CD4-positive, alpha-beta T cell treated with Interleukin-12 subunit alpha and Interleukin-12 subunit beta, for 1 hour (primary cell): ENCODE results near the gene LARGE2.

ENCODE experiments used
- DNase-seq: peaks from one replicate; pipeline ENCODE4 v3.0.0-alpha.2; 2020

Gene LARGE2

GRCh38 chr11:45922425-45923082, at the start of gene LARGE2:
TSS of gene LARGE2 (plus strand) at chr11:45922656. CDS start at chr11:45922883, 227 bp downstream.
- peak; percentile 46 for DNase-seq

- no peak for DNase-seq
Observed at GRCh38 chr11:45876401-45876800, 46.1 kb upstream of the LARGE2 start.

- DNase-seq, result no peak
Observed at GRCh38 chr11:45877221-45877620, 45.2 kb upstream of the LARGE2 start.

DNA sequence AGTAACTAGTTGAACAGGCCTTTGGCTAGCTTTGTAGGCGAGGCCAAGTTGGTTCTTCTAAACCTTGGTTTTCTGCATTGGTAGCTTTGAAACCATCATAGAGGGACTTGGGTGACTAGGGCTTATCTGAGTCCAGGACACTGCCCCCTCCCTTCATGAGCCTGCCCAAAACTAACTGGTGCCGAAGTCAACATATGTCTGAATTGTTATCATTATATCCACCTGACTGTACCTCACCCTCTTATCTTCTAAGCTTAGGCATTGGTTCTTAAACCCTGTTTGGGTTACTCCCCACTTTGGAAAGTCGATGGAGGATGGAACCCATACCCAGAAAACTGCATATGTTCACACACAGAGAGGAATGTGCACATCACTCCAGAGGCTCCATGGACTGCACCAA, 44.6 kb upstream of the LARGE2 start:
- DNase-seq, result no peak

GRCh38 chr11:45879803-45880686, 42.4 kb upstream of the LARGE2 start:
- no peak for DNase-seq

GRCh38 chr11:45880772-45881570, 41.5 kb upstream of the LARGE2 start:
- no peak for DNase-seq

DNA sequence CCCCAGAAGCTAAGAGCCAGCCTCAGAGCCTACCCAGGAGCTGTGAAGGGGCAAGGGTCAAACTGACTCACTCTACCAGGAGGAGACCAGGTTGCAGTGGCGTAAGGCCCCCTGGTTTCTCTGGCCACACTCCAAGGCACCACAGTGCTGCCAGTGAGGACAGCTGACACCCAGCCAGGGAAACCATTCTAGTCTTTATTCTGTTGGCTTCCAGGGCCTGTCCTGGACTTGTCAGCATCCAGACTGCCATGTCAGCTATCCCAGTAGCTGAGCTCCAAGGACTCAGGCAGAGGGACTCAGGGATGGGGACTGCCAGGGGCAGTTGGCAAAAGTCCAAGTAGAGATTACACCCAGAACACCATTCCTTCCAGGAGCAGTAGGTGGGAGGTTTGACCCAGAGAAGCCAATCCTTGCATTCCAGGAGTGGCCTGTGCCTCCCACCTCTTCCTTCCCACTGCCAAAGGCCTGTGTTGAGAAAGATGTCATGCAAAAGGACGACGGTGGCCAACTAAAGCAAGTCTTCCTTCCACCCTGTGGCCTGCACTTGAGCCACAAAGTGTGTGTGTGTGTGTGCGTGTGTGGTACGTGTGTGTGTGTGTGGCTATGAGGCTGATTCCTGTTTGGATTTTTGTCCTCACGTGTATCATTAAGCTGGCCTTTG, 40.6 kb upstream of the LARGE2 start:
- no peak for DNase-seq

- no peak for DNase-seq
Observed at GRCh38 chr11:45884596-45885185, 37.8 kb upstream of the LARGE2 start.

GRCh38 chr11:45885274-45885920, 37.1 kb upstream of the LARGE2 start, which contains the start of gene MAPK8IP1:
TSS of gene MAPK8IP1 (plus strand) at chr11:45885651. CDS start at chr11:45885821, 170 bp downstream.
- peak; percentile 71 for DNase-seq

- no peak for DNase-seq
Observed at GRCh38 chr11:45885921-45886721, 36.3 kb upstream of the LARGE2 start.

- DNase-seq, result no peak
Observed at GRCh38 chr11:45886816-45887520, 35.5 kb upstream of the LARGE2 start.

- no peak for DNase-seq
Observed at GRCh38 chr11:45887587-45887986, 34.9 kb upstream of the LARGE2 start.

GRCh38 chr11:45889555-45889954, 32.9 kb upstream of the LARGE2 start:
- no peak for DNase-seq

DNA sequence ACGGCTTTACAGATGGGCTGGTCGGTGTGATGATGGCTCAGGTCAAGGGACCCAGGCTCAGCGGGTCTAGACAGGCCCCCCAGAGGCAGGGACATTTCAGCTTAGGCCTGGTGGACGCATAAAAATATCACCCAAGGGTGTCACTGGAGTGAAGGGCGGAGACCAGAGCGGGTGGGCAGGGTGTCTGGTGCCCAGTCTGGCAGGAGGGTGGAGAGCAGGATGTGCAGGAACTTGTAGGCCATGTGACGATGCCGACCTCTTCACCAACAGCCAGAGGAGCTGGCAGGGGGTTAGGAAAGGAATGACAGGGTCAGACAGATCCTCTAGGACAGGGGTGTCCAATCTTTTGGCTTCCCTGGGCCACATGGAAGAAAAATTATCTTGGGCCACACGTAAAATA, 32.5 kb upstream of the LARGE2 start:
- DNase-seq, result no peak

DNA sequence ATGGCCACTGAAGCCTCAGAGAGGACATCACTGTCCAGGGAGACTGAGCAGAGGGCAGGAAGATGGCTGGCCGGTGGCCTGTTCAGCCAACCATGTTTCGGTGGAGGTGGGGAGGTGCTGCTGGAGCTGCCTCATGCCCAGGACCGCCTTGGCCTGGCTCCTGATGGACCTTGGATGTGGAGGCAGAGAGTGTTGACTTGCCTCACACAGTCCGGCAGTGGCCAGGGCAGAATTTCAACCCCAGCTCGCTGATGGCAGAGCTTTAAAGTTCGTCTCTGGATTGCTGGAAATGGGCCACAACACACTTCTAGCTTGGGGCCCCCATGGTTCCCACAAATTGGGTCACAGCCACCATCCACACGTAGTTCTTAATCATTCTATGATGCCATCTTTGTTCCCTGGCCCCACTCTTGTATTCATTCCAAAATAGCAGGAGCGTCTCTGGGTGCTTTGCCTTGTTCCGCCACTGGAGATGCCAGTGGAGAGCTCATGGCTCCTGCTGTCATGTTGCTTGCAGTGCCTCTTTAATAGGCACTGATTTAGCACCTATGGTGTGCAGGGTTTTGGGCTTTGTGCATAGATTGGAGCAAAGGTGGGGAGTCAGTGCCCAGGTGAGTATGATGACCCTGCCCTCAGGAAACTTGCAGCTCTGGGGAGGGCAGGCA, 31.4 kb upstream of the LARGE2 start:
- no peak for DNase-seq

DNA sequence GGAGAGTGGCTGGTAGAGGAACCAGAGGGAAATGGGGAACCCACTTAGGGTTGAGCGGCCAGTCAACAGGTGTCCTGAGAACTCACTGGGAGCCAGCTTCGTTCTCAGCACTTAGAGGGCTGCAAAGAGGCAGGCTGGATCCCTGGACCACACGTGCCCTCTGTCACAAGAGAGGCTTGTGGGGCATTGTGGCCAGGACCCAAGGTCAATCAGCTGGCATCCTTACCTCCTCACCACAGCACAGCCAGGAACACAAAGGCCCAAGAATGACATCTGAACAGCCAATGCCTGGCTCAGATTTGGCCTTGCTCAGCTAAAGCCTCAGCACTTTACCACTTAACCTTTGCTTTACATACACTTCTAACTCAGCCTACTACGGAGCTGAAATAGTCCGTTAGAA, 29.6 kb upstream of the LARGE2 start:
- no peak for DNase-seq

DNA sequence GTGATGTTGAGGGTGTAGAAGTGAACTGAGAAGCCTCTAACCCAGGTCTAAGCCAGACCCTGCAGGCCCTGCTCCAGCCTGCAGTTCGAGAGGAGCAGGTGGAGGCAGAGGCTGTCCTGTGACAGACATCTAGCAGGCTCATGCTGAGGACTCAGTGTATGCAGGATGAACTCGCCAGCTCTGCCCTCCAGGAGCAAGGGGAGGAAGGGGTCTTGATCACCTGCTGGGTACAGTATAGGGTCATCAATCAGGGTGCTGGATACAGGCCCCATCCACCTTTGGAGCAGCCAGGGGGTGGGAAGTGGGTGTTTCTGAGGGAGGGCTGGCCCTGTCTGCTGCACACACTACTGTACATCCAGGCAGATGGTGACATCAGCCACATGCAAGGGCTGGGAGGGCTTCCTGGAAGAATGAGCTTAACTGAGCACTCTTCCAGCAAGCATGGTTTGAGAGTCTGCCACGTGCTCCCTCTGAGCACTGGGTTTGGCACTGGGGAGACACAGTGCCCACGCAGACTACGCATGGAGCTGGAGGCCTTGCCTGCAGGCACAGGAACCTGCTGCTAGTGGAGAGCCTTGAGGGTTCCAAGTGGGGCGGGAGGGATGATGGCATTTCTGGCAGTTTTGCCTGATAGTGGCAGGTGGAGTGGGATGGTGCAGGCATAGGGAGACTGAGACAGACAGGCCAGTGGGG, 27.8 kb upstream of the LARGE2 start:
- DNase-seq, result no peak

GRCh38 chr11:45895553-45896259, 26.8 kb upstream of the LARGE2 start:
- DNase-seq, result no peak
